K562 (cell line): ENCODE measurements around the gene MYMX. TPM values are rescaled to one million over a fixed set of nuclear protein-coding genes. Genes with fewer than 3 reads are reported as not detected.

Experiments
- ARNT ChIP-seq, 2 experiments: fragments of 450-650 bp; IDR thresholded peaks; 2 replicates each; pipeline ENCODE4 v1.6.1; 2016; ENCODE audit warnings: mild to moderate bottlenecking in 1 of 2
- BRD4 ChIP-seq: fragments of 200-600 bp; sonication (generic); IDR thresholded peaks from 2 replicates; pipeline ENCODE4 v1.6.1; 2017; ENCODE audit warnings: inconsistent platforms
- CGGBP1 ChIP-seq: fragments of 250-450 bp; sonication (Bioruptor Pico); IDR thresholded peaks from 2 replicates; pipeline ENCODE4 v1.9.0; 2021; ENCODE audit warnings: mild to moderate bottlenecking
- CREM ChIP-seq: IDR thresholded peaks from 2 replicates; pipeline ENCODE4 v1.6.1; 2014; ENCODE audit warnings: antibody characterized with exemption, low read depth
- FOXJ2 ChIP-seq: fragments of 200-800 bp; sonication (Bioruptor generic); IDR thresholded peaks from 2 replicates; pipeline ENCODE4 v1.6.1; 2016; ENCODE audit warnings: missing genetic modification characterization, missing compliant biosample characterization
- FOXK1 ChIP-seq: sonication (generic); formaldehyde crosslinking; IDR thresholded peaks from 2 replicates; pipeline ENCODE4 v1.8.0; 2022; ENCODE audit warnings: missing genetic modification reagents, mild to moderate bottlenecking, borderline replicate concordance
- HNRNPK ChIP-seq: fragments of 200-400 bp; formaldehyde crosslinking; IDR thresholded peaks from one replicate; pipeline ENCODE4 v1.6.1; 2018; ENCODE audit warnings: mild to moderate bottlenecking, low read depth, low read length; ENCODE audit not compliant: poor library complexity, severe bottlenecking
- HNRNPUL1 ChIP-seq: fragments of 200-400 bp; formaldehyde crosslinking; IDR thresholded peaks from 2 replicates; pipeline ENCODE4 v1.6.1; 2017; ENCODE audit warnings: low read length
- MYBL2 ChIP-seq, 2 experiments: fragments of 450-650 bp in 1 of 2; sonication (generic) in 1 of 2; formaldehyde crosslinking in 1 of 2; IDR thresholded peaks; 2 replicates each; pipeline versions ENCODE4 v1.6.1 to v1.8.1; 2017 to 2022; ENCODE audit warnings: borderline replicate concordance in 1 of 2, inconsistent platforms in 1 of 2, low read depth in 1 of 2, mild to moderate bottlenecking in 1 of 2, missing genetic modification reagents in 1 of 2, moderate library complexity in 1 of 2
- PHB ChIP-seq: fragments of 250-450 bp; sonication (Bioruptor Pico); IDR thresholded peaks from 2 replicates; pipeline ENCODE4 v1.5.0; 2021
- RB1 ChIP-seq: fragments of 450-650 bp; IDR thresholded peaks from 2 replicates; pipeline ENCODE4 v1.6.1; 2017; ENCODE audit warnings: low read depth, mild to moderate bottlenecking
- RBM17 ChIP-seq: fragments of 200-400 bp; formaldehyde crosslinking; IDR thresholded peaks from 2 replicates; pipeline ENCODE4 v1.6.1; 2017; ENCODE audit warnings: low read depth, mild to moderate bottlenecking, low read length, borderline replicate concordance
- RFX1 ChIP-seq: fragments of 450-650 bp; IDR thresholded peaks from 2 replicates; pipeline ENCODE4 v1.6.1; 2016; ENCODE audit warnings: mild to moderate bottlenecking, moderate library complexity
- SOX6 ChIP-seq: fragments of 450-650 bp; IDR thresholded peaks from 2 replicates; pipeline ENCODE4 v1.6.1; 2014; ENCODE audit warnings: mild to moderate bottlenecking
- SPI1 ChIP-seq: IDR thresholded peaks from 2 replicates; pipeline ENCODE4 v1.6.1; 2011; ENCODE audit warnings: low read depth, low read length, control low read depth, borderline replicate concordance
- TAF15 ChIP-seq: fragments of 200-400 bp; formaldehyde crosslinking; IDR thresholded peaks from 2 replicates; pipeline ENCODE4 v1.6.1; 2017; ENCODE audit warnings: mild to moderate bottlenecking, low read depth, low read length, moderate library complexity
- WHSC1 ChIP-seq: IDR thresholded peaks from one replicate; pipeline ENCODE4 v1.6.1; 2012; ENCODE audit warnings: low read length, control low read depth, inconsistent platforms
- ZBTB40 ChIP-seq, 2 experiments: fragments of 450-650 bp in 1 of 2; sonication (generic) in 1 of 2; formaldehyde crosslinking in 1 of 2; IDR thresholded peaks; 2 replicates each; pipeline versions ENCODE4 v1.7.1 to v1.9.0; 2016 to 2022; ENCODE audit warnings: inconsistent platforms in 1 of 2, mild to moderate bottlenecking in 1 of 2, missing genetic modification reagents in 1 of 2
- ZNF174 ChIP-seq: fragments of 250-450 bp; sonication (Bioruptor Pico); IDR thresholded peaks from 2 replicates; pipeline ENCODE4 v1.4.0; 2020; ENCODE audit warnings: mild to moderate bottlenecking
- ZNF408 ChIP-seq: fragments of 250-450 bp; sonication (Bioruptor Pico); IDR thresholded peaks from 2 replicates; pipeline ENCODE4 v1.4.0; 2020; ENCODE audit warnings: low read depth, mild to moderate bottlenecking, moderate library complexity
- ZNF717 ChIP-seq: fragments of 250-450 bp; sonication (Bioruptor Pico); IDR thresholded peaks from 2 replicates; pipeline ENCODE4 v1.5.0; 2021
- polyA plus RNA-seq, 8 experiments: library from polyadenylated mRNA; depleted of rRNA in 4 of 8; stranded (reverse) in 5 of 8; unstranded in 3 of 8; fragments of >200 nt; fragmentation: Nextera tagmentation in 2 of 8; fragmentation: Illumina TruSeq in 1 of 8; extraction: Ambion mirVana in 2 of 8; extraction: Trizol in 1 of 8; gene quantifications; 2 replicates each; pipeline versions ENCODE4 v1.2.1 to v1.2.3, GENCODE V29; 2011 to 2014; ENCODE audit warnings: inconsistent platforms in 1 of 8, missing spikeins in 1 of 8
- total RNA-seq, 7 experiments: library from RNA; depleted of rRNA in 6 of 7; stranded (reverse); fragments of >200 nt in 6 of 7; fragmentation: Illumina TruSeq in 2 of 7; extraction: Trizol in 2 of 7; gene quantifications; 2 replicates each; pipeline versions ENCODE4 v1.2.1 to v1.2.3, GENCODE V29; 2011 to 2021; ENCODE audit warnings: low replicate concordance in 1 of 7

MYMX gene
- total and polyA plus RNA-seq, 9 of the 15 experiments (the other 6 are each of a cell fraction or from before 2014, with no cell fraction given), result 0.12 TPM; not detected in 8

DNA sequence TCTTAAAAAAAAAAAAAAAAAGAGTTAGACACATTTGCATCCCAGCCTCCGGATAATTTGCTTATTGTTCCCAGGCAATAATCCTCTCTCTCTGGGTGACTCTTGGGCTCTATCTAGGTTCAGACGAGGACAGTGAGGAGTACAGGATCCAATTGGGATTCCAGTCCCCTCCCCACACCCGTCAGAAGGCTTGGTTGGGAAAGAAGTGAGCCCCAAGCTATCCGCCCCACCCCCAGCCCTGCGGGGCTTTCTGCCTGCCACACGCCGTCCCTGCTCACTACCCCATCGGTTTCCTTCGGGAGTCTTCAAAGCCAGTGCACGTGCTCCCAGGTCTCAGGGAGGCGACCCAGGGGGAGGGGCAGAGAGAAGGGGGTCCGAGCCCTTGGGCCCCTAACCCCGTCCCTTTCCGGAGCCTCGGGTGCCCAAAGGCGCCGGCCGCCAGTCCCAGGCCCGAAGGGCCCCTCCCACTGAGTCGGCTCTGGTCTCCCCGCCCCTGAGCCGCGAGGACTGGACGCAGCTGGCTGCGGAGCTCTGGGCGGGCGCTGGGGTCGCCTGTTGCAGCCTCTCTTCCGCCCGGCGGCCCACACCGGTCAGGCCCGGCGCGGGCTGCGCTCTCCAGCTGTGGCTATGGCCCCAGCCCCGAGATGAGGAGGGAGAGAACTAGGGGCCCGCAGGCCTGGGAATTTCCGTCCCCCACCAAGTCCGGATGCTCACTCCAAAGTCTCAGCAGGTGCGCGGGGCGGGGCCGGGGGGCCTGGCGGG, 2.5 kb downstream of the MYMX start (continued):
- TF ChIP-seq SOX6 (peak; percentile 31; the same call in 1 of the 2 replicates), HNRNPUL1 (no peak), ZNF717 (CRISPR knock-in tag) (no peak), CREM (peak; percentile 32; the same call in 1 of the 2 replicates), RB1 (peak; percentile 74; the same call in 1 of the 2 replicates), FOXJ2 (tag) (no peak), ZBTB40 (IDR thresholded peaks at IDR 0.05) (no peak), ZBTB40 (CRISPR knock-in tag; IDR thresholded peaks at IDR 0.05) (no peak), RFX1 (no peak), FOXK1 (peak; percentile 92; the same call in 1 of the 2 replicates), ZNF174 (CRISPR knock-in tag) (no peak), HNRNPK (peak; percentile 56), ZNF408 (CRISPR knock-in tag) (no peak), WHSC1 (no peak), MYBL2 (IDR thresholded peaks at IDR 0.05; ENCODE audit: low read depth) (no peak), MYBL2 (CRISPR knock-in tag; IDR thresholded peaks at IDR 0.05; ENCODE audit: borderline replicate concordance) (no peak), SPI1 (no peak), CGGBP1 (no peak), RBM17 (no peak), TAF15 (no peak), PHB (CRISPR knock-in tag) (no peak), BRD4 (no peak), ARNT (IDR thresholded peaks at IDR 0.05) (no peak)
